HFFc6 (cell line): ENCODE results near the gene MRPL21. TPM values are rescaled to one million over a fixed set of nuclear protein-coding genes. Genes with fewer than 3 reads are reported as not detected.
A peak's percentile ranks its signal among the peaks of the same experiment; 100 is the strongest.

Experiments
- DNase-seq: peaks from one replicate; pipeline ENCODE4 v3.0.0-alpha.2; 2018
- H3K27ac Mint-ChIP-seq: 2 replicates; pipeline ENCODE4 v1.8.0; 2020; ENCODE audit warnings: mild to moderate bottlenecking, mixed read lengths
- H3K27me3 Mint-ChIP-seq: 2 replicates; pipeline ENCODE4 v1.8.0; 2021; ENCODE audit warnings: mild to moderate bottlenecking, moderate library complexity, mixed read lengths; ENCODE audit not compliant: insufficient read depth
- H3K36me3 Mint-ChIP-seq: 2 replicates; pipeline ENCODE4 v1.8.0; 2021; ENCODE audit warnings: low read depth, mixed read lengths
- H3K4me1 Mint-ChIP-seq: 2 replicates; pipeline ENCODE4 v1.8.0; 2020; ENCODE audit warnings: low read depth, mixed read lengths
- H3K4me3 Mint-ChIP-seq: 2 replicates; pipeline ENCODE4 v1.8.0; 2020; ENCODE audit warnings: mild to moderate bottlenecking, moderate library complexity, mixed read lengths
- H3K9me3 Mint-ChIP-seq: 2 replicates; pipeline ENCODE4 v1.8.0; 2020; ENCODE audit warnings: mild to moderate bottlenecking, mixed read lengths
- total RNA-seq, 6 experiments: library from RNA; stranded (reverse); fragmentation: NEBNext Ultra II Directional; extraction: Animal tissue kit (Norgen Biotek cat#: 25700); gene quantifications; 2 replicates in 1 of 6; 3 replicates in 5 of 6; pipeline ENCODE4 v1.2.3, GENCODE V29; 2021
- TF ChIP-seq, protein P1 (sequence below): fragments of 200-600 bp; sonication (generic); IDR thresholded peaks from 2 replicates; pipeline ENCODE4 v1.5.0; 2021; ENCODE audit warnings: antibody characterized with exemption, mild to moderate bottlenecking

Gene MRPL21
- total RNA-seq, 6 experiments from 2014 or later: 60.8 to 69.9 (median 63.9) TPM

DNA sequence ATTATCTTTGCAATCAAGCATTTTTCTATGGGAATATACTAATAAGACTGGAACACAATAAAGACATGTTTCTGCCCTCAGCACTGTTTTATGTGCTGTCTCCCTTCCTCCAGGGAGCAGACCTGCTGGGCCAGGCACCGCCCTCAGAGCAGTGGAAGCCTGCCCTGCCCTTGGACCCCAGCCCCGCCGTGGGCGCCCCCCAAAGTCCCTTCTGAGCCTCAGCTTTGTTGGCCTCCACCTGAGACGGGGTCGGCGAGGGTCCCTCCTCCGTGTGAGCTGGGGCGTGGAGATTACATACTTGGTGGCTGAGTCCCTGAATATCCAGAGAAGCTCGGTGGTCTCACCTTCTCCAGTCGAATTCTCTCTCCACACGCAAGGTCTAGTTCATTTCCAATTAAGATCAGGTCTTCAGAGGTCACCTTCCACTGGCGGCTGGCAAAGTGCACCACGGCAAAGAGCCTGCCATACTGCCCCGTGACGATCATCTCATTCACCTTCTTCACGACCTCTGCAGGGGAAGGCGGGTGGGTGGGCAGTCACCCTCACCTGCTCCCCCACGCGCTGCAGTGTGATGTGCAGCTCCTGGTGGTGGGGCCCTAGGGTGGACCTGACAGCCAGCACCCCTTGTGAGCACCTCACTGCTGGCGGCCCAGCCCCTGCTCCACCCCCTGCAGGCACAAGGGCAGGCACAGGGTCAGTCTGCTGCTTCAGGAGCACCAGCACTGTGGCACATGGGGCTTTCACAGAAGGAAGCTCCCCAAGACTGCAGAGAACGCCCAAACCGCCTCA is 7.3 kb downstream of the MRPL21 start:
- Mint-ChIP-seq H3K27ac (no peak overlapping the region), H3K4me1 (peaks cover 3% of the 10 kb centered on the region), H3K4me3 (no peak overlapping the region), H3K9me3 (no peaks in the 10 kb centered on the region), H3K36me3 (peaks cover 9% of the 10 kb centered on the region; the same call in 1 of the 2 replicates), H3K27me3 (no peaks in the 10 kb centered on the region; the same call in 1 of the 2 replicates)
- TF ChIP-seq, protein P1, sequence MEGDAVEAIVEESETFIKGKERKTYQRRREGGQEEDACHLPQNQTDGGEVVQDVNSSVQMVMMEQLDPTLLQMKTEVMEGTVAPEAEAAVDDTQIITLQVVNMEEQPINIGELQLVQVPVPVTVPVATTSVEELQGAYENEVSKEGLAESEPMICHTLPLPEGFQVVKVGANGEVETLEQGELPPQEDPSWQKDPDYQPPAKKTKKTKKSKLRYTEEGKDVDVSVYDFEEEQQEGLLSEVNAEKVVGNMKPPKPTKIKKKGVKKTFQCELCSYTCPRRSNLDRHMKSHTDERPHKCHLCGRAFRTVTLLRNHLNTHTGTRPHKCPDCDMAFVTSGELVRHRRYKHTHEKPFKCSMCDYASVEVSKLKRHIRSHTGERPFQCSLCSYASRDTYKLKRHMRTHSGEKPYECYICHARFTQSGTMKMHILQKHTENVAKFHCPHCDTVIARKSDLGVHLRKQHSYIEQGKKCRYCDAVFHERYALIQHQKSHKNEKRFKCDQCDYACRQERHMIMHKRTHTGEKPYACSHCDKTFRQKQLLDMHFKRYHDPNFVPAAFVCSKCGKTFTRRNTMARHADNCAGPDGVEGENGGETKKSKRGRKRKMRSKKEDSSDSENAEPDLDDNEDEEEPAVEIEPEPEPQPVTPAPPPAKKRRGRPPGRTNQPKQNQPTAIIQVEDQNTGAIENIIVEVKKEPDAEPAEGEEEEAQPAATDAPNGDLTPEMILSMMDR: no peak
- no peak for DNase-seq

DNA sequence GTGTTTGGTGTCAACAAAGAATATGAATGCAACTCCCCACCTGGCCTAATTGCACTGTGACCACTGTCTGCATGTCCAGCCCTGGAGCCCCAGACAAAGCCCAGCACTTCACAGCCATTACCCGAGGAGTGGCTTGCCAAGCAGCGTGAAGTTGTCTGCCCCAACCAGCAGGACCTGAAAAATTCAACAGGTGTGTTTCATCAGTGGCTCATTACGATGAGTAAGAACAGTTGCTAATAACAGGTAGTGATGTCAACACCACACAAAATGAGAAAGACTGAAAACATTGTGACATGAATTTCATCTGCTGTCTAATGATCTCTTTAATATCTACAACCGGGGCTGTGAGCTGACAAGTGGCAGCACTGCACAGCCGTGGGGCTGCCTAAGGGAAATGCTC is 10.3 kb downstream of the MRPL21 start:
- H3K4me1 Mint-ChIP-seq: peaks cover 23% of the 10 kb centered on the region
- H3K4me3 Mint-ChIP-seq: no peak overlapping the region
- DNase-seq: no peak
- peaks cover 9% of the 10 kb centered on the region; the same call in 1 of the 2 replicates for H3K36me3 Mint-ChIP-seq
- H3K9me3 Mint-ChIP-seq: no peaks in the 10 kb centered on the region
- H3K27ac Mint-ChIP-seq: no peak overlapping the region
- TF ChIP-seq, protein P1: no peak
- peaks cover 4% of the 10 kb centered on the region for H3K27me3 Mint-ChIP-seq

DNA sequence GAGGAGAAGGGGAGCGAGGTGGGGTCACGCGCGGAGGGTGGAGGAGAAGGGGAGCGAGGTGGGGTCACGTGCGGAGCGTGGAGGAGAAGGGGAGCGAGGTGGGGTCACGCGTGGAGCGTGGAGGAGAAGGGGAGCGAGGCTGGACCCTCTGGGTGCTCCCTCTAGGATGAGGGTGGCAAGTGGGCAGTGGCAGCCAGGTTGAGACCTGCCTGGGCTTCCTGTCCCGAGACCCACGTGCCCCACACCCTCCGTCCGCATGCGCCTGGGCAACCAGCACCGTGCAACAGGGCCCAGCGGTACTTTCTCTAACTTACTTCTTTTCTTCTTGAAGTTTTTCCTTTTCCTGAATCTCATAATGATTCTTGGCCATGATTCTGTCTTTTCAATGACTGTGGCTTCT is 11.1 kb downstream of the MRPL21 start:
- DNase-seq: no peak
- no peak overlapping the region for H3K27ac Mint-ChIP-seq
- TF ChIP-seq, protein P1: no peak
- peaks cover 9% of the 10 kb centered on the region; the same call in 1 of the 2 replicates for H3K36me3 Mint-ChIP-seq
- no peak overlapping the region for H3K4me3 Mint-ChIP-seq
- no peaks in the 10 kb centered on the region for H3K9me3 Mint-ChIP-seq
- peaks cover 23% of the 10 kb centered on the region for H3K4me1 Mint-ChIP-seq
- peaks cover 4% of the 10 kb centered on the region for H3K27me3 Mint-ChIP-seq

DNA sequence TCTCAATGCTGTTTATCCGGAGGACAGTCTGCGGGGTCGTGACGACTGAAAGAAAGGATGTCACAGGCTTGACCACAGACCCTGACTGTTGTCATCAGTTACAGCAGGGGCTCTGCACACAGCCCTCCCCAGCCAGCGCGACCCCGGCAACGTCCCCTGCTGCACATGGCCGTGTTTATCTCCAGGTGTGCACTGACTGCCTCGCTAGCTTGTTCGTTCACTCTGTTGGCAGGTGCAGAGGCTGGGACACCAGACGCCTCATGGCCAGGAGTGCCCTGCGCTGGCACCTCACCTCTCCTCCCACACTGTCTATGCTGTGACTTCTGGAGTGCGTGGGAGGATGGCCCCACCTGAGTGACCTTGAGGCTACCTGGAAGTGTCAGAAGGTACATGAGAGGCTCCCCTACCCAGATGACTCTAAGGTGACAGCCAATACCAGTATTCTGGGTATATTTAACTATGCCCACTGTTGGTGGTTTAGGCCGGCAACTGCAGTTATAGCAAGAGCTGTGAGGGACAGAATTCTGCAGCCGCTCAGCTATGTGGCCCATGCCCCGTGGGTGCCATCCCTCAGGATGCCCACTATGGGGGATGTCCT is 12.2 kb downstream of the MRPL21 start:
- Mint-ChIP-seq H3K4me1 (peaks cover 25% of the 10 kb centered on the region), H3K27me3 (peaks cover 4% of the 10 kb centered on the region), H3K27ac (peak overlapping the region; percentile 95), H3K36me3 (peaks cover 9% of the 10 kb centered on the region; the same call in 1 of the 2 replicates), H3K4me3 (peak overlapping the region; percentile 71), H3K9me3 (no peaks in the 10 kb centered on the region)
- TF ChIP-seq, protein P1: no peak
- DNase-seq: no peak

DNA sequence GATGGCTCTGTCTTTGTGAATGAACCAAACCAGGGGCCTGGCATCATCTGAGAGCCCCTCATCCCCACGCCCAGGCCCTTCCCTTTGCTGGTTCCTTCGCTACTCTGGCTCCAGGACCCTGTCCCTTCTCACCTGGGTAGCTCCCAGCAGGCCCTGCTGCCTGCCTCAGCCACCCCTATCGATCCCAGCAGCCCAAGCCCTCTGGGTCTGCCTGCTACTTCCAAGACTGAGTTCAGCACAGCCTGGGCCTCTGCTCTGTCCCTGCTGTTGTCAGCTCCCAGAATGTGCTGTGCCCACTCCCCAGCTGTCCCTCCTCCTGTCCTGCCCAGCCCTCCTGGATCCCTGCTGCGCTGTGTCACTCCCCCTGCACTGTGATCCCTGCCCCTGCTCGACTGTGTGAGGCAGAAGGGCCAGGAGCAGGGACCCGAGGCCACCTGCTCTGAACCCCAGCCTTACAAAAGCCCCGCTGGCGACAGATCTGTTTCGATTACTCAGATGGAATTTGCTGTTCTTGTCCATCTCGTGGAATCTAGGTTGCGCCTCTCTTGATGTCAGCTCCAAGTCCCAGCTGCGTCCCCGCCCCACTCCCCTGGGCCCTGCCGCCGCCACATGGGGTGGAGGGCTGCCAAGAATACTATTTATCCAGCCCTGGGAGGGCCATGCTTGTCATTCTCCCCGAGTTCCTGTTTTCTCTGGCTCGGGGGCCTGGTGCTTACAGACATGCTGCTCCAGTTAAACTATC is 13.0 kb downstream of the MRPL21 start:
- peak; percentile 70 for DNase-seq
- TF ChIP-seq, protein P1: peak; percentile 28
- H3K4me3 Mint-ChIP-seq: peak overlapping the region; percentile 71
- peaks cover 4% of the 10 kb centered on the region for H3K27me3 Mint-ChIP-seq
- no peaks in the 10 kb centered on the region for H3K9me3 Mint-ChIP-seq
- peak overlapping the region; percentile 95 for H3K27ac Mint-ChIP-seq
- H3K36me3 Mint-ChIP-seq: peaks cover 9% of the 10 kb centered on the region; the same call in 1 of the 2 replicates
- peaks cover 28% of the 10 kb centered on the region for H3K4me1 Mint-ChIP-seq
